ENCODE results near the gene HOMEZ.

DNA sequence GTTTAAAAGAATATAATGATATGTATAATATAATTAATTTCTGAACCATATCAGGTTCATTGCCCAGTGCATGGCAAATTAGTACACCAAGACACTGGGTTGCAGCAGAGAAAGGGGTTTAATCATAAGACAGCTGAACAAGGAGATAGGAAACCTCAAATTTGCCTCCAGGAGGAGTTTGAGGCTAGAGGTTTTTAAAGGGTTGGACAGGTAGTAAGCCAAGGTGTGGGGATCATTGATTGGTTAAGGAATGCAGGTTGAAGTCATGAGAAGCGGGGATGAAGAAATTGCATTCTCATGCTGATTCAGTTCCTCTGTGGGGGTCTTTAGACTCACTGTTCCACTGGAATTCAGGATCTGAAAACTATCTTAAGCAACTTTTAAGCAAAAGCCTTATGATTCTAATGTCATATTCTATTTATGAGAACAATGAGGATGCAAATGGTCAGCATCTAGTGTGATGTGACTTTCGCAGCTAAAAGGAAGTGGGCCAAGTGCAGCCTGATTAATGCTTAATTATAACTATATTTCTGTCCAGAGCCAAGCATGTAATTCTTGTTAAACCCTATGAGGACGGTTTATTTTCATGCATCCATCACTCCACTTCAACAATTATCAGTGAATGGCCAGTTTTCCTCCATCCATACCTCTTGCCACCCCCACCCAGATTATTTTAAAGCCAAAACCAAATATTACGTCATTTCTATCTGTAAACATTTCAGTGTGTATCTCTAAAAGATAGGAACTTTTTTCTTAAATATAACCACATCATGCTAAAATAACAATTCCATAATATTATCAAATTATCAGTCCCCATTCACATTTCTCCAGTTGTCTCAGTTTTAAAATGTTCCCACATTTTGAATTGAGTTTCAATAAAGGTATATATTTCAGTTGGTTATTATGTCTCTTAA, 33.3 kb downstream of the HOMEZ start:
- TF ChIP-seq, protein P1, sequence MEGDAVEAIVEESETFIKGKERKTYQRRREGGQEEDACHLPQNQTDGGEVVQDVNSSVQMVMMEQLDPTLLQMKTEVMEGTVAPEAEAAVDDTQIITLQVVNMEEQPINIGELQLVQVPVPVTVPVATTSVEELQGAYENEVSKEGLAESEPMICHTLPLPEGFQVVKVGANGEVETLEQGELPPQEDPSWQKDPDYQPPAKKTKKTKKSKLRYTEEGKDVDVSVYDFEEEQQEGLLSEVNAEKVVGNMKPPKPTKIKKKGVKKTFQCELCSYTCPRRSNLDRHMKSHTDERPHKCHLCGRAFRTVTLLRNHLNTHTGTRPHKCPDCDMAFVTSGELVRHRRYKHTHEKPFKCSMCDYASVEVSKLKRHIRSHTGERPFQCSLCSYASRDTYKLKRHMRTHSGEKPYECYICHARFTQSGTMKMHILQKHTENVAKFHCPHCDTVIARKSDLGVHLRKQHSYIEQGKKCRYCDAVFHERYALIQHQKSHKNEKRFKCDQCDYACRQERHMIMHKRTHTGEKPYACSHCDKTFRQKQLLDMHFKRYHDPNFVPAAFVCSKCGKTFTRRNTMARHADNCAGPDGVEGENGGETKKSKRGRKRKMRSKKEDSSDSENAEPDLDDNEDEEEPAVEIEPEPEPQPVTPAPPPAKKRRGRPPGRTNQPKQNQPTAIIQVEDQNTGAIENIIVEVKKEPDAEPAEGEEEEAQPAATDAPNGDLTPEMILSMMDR (IDR thresholded peaks at IDR 0.05): no peak
- no peak for TF ChIP-seq POLR2A (IDR thresholded peaks at IDR 0.05)
